Activated CD4-positive, alpha-beta memory T cell treated with anti-CD3 and anti-CD28 coated beads for 36 hours (primary cell): ENCODE measurements around the gene ATP11A. TPM values are rescaled to one million over a fixed set of nuclear protein-coding genes. Genes with fewer than 3 reads are reported as not detected.
"Not testable (repeated sequence)": the region's sequence is repeated elsewhere in the genome, so short reads cannot be mapped to it uniquely, and the experiment has no call there.

ENCODE experiments used
- CTCF ChIA-PET: fragments of 350-600 bp; sonication (Branson Sonifier 250); formaldehyde crosslinking; loops from one replicate; lab custom pipeline; 2021; ENCODE audit warnings: antibody characterized with exemption, inconsistent platforms; lab: Charles Lee
- POLR2A ChIA-PET: fragments of 350-600 bp; sonication (Branson Sonifier 250); formaldehyde crosslinking; loops from one replicate; lab custom pipeline; 2021; ENCODE audit warnings: antibody characterized with exemption; lab: Charles Lee
- DNase-seq: peaks from one replicate; pipeline ENCODE4 v3.0.0-alpha.2; 2020
- H3K27ac Mint-ChIP-seq: one replicate; pipeline ENCODE4 v1.8.0; 2021; ENCODE audit warnings: mixed read lengths
- H3K27me3 Mint-ChIP-seq: one replicate; pipeline ENCODE4 v1.8.0; 2021; ENCODE audit warnings: mixed read lengths
- H3K36me3 Mint-ChIP-seq: one replicate; pipeline ENCODE4 v1.8.0; 2021; ENCODE audit warnings: mixed read lengths
- H3K4me1 Mint-ChIP-seq: one replicate; pipeline ENCODE4 v1.8.0; 2021; ENCODE audit warnings: low read depth, mixed read lengths
- H3K4me3 Mint-ChIP-seq: one replicate; pipeline ENCODE4 v1.8.0; 2021; ENCODE audit warnings: mild to moderate bottlenecking, mixed read lengths
- H3K9me3 Mint-ChIP-seq: one replicate; pipeline ENCODE4 v1.8.0; 2021; ENCODE audit warnings: mixed read lengths
- intact Hi-C: fragments of 100-400 bp; cut with micrococcal nuclease; formaldehyde crosslinking; loops from one replicate; pipeline ENCODE4 v1.15.1; 2023
- total RNA-seq, 2 experiments: library from RNA; stranded (reverse); gene quantifications; one replicate each; pipeline ENCODE4 v1.2.3, GENCODE V29; 2021

Gene ATP11A
- total RNA-seq, 2 experiments from 2014 or later, result 36.6 to 38.7 TPM

GRCh38 chr13:112877539-112877938 lies 187.7 kb downstream of the ATP11A start:
- POLR2A ChIA-PET, result no interaction called here
- peaks cover 15% of the 10 kb centered on the region for H3K4me1 Mint-ChIP-seq
- intact Hi-C loops, result no loop called here
- DNase-seq, result no peak
- H3K27ac Mint-ChIP-seq, result no peak overlapping the region
- peaks cover 6% of the 10 kb centered on the region for H3K9me3 Mint-ChIP-seq
- H3K4me3 Mint-ChIP-seq, result no peak overlapping the region
- H3K36me3 Mint-ChIP-seq, result peaks cover 19% of the 10 kb centered on the region
- no peaks in the 10 kb centered on the region for H3K27me3 Mint-ChIP-seq
- CTCF ChIA-PET, result no interaction called here

- Mint-ChIP-seq H3K36me3 (peaks cover 20% of the 10 kb centered on the region), H3K27ac (no peak overlapping the region), H3K4me1 (peaks cover 7% of the 10 kb centered on the region), H3K27me3 (no peaks in the 10 kb centered on the region), H3K9me3 (peaks cover 4% of the 10 kb centered on the region), H3K4me3 (no peak overlapping the region)
- POLR2A ChIA-PET, result no interaction called here
- CTCF ChIA-PET, result no interaction called here
- intact Hi-C loops, result no loop called here
- DNase-seq, result no peak
Measured at GRCh38 chr13:112877976-112878955, 188.4 kb downstream of the ATP11A start.

GRCh38 chr13:112879283-112879833 lies 189.5 kb downstream of the ATP11A start:
- Mint-ChIP-seq H3K27ac (no peak overlapping the region), H3K27me3 (no peaks in the 10 kb centered on the region), H3K9me3 (no peaks in the 10 kb centered on the region), H3K4me3 (no peak overlapping the region), H3K4me1 (no peaks in the 10 kb centered on the region), H3K36me3 (peaks cover 16% of the 10 kb centered on the region)
- intact Hi-C loops, result no loop called here
- ChIA-PET POLR2A (no interaction called here), CTCF (no interaction called here)
- no peak for DNase-seq

- no peaks in the 10 kb centered on the region for H3K27me3 Mint-ChIP-seq
- H3K4me3 Mint-ChIP-seq, result no peak overlapping the region
- peaks cover 14% of the 10 kb centered on the region for H3K36me3 Mint-ChIP-seq
- CTCF ChIA-PET, result no interaction called here
- no peak overlapping the region for H3K27ac Mint-ChIP-seq
- intact Hi-C loops, result no loop called here
- DNase-seq, result no peak
- POLR2A ChIA-PET, result no interaction called here
- no peaks in the 10 kb centered on the region for H3K9me3 Mint-ChIP-seq
- H3K4me1 Mint-ChIP-seq, result no peaks in the 10 kb centered on the region
Measured at GRCh38 chr13:112880221-112880641, 190.4 kb downstream of the ATP11A start.

- intact Hi-C loops, result no loop called here
- ChIA-PET CTCF (no interaction called here), POLR2A (no interaction called here)
- H3K4me3 Mint-ChIP-seq, result no peak overlapping the region
- H3K4me1 Mint-ChIP-seq, result no peaks in the 10 kb centered on the region
- peaks cover 9% of the 10 kb centered on the region for H3K36me3 Mint-ChIP-seq
- H3K9me3 Mint-ChIP-seq, result no peaks in the 10 kb centered on the region
- H3K27ac Mint-ChIP-seq, result no peak overlapping the region
- no peak for DNase-seq
- no peaks in the 10 kb centered on the region for H3K27me3 Mint-ChIP-seq
Measured at GRCh38 chr13:112880976-112881540, 191.2 kb downstream of the ATP11A start.

- H3K27me3 Mint-ChIP-seq, result no peaks in the 10 kb centered on the region
- no peak for DNase-seq
- peaks cover 9% of the 10 kb centered on the region for H3K36me3 Mint-ChIP-seq
- ChIA-PET CTCF (no interaction called here), POLR2A (no interaction called here)
- intact Hi-C loops, result no loop called here
- no peak overlapping the region for H3K27ac Mint-ChIP-seq
- no peak overlapping the region for H3K4me3 Mint-ChIP-seq
- H3K9me3 Mint-ChIP-seq, result no peaks in the 10 kb centered on the region
- H3K4me1 Mint-ChIP-seq, result no peaks in the 10 kb centered on the region
Measured at GRCh38 chr13:112881656-112882554, 192.1 kb downstream of the ATP11A start.

- ChIA-PET POLR2A (no interaction called here), CTCF (no interaction called here)
- Mint-ChIP-seq H3K4me1 (no peaks in the 10 kb centered on the region), H3K27ac (no peak overlapping the region), H3K9me3 (no peaks in the 10 kb centered on the region), H3K36me3 (peaks cover 9% of the 10 kb centered on the region), H3K4me3 (no peak overlapping the region), H3K27me3 (no peaks in the 10 kb centered on the region)
- DNase-seq, result no peak
- intact Hi-C loops, result no loop called here
Measured at GRCh38 chr13:112882555-112883024, 192.8 kb downstream of the ATP11A start.

GRCh38 chr13:112883241-112883945 lies 193.6 kb downstream of the ATP11A start:
- Mint-ChIP-seq H3K4me3 (no peak overlapping the region), H3K27ac (no peak overlapping the region), H3K27me3 (no peaks in the 10 kb centered on the region), H3K4me1 (no peaks in the 10 kb centered on the region), H3K36me3 (peaks cover 9% of the 10 kb centered on the region), H3K9me3 (no peaks in the 10 kb centered on the region)
- intact Hi-C loops, result no loop called here
- no peak for DNase-seq
- CTCF ChIA-PET, result no interaction called here
- POLR2A ChIA-PET, result no interaction called here

GRCh38 chr13:112884700-112885099 lies 194.9 kb downstream of the ATP11A start:
- H3K27me3 Mint-ChIP-seq, H3K4me1 Mint-ChIP-seq, H3K27ac Mint-ChIP-seq, POLR2A ChIA-PET, H3K9me3 Mint-ChIP-seq, CTCF ChIA-PET, intact Hi-C loops, H3K36me3 Mint-ChIP-seq, H3K4me3 Mint-ChIP-seq, DNase-seq: not testable (repeated sequence)

- Mint-ChIP-seq H3K4me3 (no peak overlapping the region), H3K27ac (no peak overlapping the region), H3K27me3 (no peaks in the 10 kb centered on the region), H3K9me3 (no peaks in the 10 kb centered on the region), H3K36me3 (peaks cover 7% of the 10 kb centered on the region), H3K4me1 (no peaks in the 10 kb centered on the region)
- POLR2A ChIA-PET, result no interaction called here
- CTCF ChIA-PET, result no interaction called here
- intact Hi-C loops, result no loop called here
- DNase-seq, result no peak
Measured at GRCh38 chr13:112885242-112885781, 195.5 kb downstream of the ATP11A start.

GRCh38 chr13:112885782-112886268 lies 196.0 kb downstream of the ATP11A start:
- POLR2A ChIA-PET, result no interaction called here
- no peaks in the 10 kb centered on the region for H3K4me1 Mint-ChIP-seq
- DNase-seq, result no peak
- no peak overlapping the region for H3K4me3 Mint-ChIP-seq
- no peak overlapping the region for H3K27ac Mint-ChIP-seq
- CTCF ChIA-PET, result no interaction called here
- H3K9me3 Mint-ChIP-seq, result no peaks in the 10 kb centered on the region
- peaks cover 3% of the 10 kb centered on the region for H3K36me3 Mint-ChIP-seq
- intact Hi-C loops, result no loop called here
- no peaks in the 10 kb centered on the region for H3K27me3 Mint-ChIP-seq
